CD4-positive, alpha-beta T cell treated with Interferon alpha-2 for 1 hour (primary cell): ENCODE data around the gene PCAT7.
A peak's percentile ranks its signal among the peaks of the same experiment; 100 is the strongest.

Source experiments
- DNase-seq, 2 donors: peaks; one replicate each; pipeline ENCODE4 v3.0.0-alpha.2; 2020 to 2022

The PCAT7 gene

GRCh38 chr9:94606646-94607422 is 52.0 kb downstream of the PCAT7 start:
- no peak for DNase-seq

GRCh38 chr9:94607423-94607691 is 52.5 kb downstream of the PCAT7 start:
- DNase-seq, result no peak

GRCh38 chr9:94610181-94610606 is 55.3 kb downstream of the PCAT7 start:
- no peak for DNase-seq

GRCh38 chr9:94611638-94612068 is 56.8 kb downstream of the PCAT7 start:
- peak in 1 of 2 donors; percentile 4 for DNase-seq

GRCh38 chr9:94612071-94612470 is 57.2 kb downstream of the PCAT7 start:
- DNase-seq, result no peak

DNA sequence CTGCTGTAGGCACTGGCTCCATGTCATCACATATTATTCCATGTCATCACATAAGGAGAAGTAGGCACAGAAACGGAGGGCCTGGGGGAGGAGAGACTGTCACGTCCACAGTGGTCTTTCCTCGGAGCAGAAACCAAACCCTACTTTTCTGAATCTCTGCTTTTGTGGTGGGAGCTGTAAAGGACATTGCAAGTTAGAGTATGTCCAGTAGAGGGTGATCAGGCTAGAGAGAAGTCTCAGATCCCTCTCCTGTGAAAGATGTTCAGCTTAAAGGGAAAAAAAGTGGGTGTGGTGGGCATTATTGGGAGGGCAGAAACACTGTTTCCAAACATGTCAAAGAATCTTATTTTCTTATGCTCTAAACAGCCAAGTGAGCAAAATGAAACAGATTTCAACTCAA is 58.1 kb downstream of the PCAT7 start:
- DNase-seq, result no peak

GRCh38 chr9:94619026-94619425 is 64.1 kb downstream of the PCAT7 start:
- DNase-seq, result no peak
